ENCODE results near the gene LIG3.

DNA sequence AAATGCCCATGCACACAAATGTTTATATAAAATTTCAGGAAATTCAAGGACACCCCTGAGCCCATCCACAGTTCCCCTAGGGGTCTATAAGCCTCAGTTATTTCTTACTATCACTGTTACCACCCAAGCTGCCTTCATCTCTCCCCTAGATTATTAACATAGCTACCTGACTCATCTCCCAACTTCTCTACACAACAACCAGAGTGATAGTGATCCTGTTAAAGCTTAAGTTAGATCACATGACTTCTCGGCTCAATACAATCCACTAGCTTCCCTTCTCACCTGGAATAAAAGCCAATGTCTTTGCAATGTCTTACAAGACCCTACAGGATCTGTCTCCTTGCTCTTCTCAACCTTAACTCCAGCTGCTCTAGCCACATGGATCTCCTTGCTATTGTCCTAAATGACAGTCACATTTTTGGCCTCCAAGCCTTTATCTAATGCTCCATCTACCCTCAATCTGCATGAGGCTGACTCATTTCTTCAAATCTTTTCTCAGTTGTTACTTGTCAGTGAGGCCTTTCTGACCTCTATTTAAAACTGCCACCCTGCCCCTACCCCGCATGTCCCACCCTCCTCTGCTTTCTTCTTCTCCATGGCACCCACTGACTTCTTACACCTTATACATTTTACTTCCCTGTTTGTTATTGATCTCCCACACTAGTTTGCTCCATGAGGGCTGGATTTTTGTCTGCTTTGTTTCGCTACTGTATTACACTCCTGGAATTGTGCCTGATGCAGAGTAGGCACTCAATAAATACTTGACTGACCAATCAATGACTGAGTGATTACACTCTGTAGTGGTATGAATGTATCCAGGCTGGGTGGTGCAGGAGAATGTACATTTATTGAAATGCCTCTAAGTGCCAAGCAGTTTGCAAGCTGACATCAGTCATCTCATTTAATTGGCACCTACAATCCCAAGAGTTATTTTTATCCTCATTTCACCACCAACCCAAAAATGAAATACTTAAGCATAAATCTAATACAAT lies 5.2 kb upstream of the LIG3 start:
- TF ChIP-seq, protein P1, sequence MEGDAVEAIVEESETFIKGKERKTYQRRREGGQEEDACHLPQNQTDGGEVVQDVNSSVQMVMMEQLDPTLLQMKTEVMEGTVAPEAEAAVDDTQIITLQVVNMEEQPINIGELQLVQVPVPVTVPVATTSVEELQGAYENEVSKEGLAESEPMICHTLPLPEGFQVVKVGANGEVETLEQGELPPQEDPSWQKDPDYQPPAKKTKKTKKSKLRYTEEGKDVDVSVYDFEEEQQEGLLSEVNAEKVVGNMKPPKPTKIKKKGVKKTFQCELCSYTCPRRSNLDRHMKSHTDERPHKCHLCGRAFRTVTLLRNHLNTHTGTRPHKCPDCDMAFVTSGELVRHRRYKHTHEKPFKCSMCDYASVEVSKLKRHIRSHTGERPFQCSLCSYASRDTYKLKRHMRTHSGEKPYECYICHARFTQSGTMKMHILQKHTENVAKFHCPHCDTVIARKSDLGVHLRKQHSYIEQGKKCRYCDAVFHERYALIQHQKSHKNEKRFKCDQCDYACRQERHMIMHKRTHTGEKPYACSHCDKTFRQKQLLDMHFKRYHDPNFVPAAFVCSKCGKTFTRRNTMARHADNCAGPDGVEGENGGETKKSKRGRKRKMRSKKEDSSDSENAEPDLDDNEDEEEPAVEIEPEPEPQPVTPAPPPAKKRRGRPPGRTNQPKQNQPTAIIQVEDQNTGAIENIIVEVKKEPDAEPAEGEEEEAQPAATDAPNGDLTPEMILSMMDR (IDR thresholded peaks at IDR 0.05 in 4 of 5, conservative IDR thresholded peaks at IDR 0.05 in 1 of 5) = no peak
- no peak for TF ChIP-seq POLR2A (IDR thresholded peaks at IDR 0.05)

Data from gastrocnemius medialis (tissue), 4 donors.